Choroid plexus epithelial cell (primary cell): Measurements from ENCODE around the gene SLC7A6OS.

Experiments used
- DNase-seq: peaks from one replicate; pipeline ENCODE4 v3.0.0-alpha.2; 2010; ENCODE audit warnings: low read depth
- H3K4me3 ChIP-seq: 2 replicates; pipeline ENCODE4 v1.5.1; 2011; ENCODE audit warnings: low read depth, mild to moderate bottlenecking, control low read depth, low read length, moderate library complexity
- TF ChIP-seq, protein P1 (sequence below): conservative IDR thresholded peaks from 2 replicates; pipeline ENCODE4 v1.5.1; 2011; ENCODE audit warnings: low read depth, mild to moderate bottlenecking, control low read depth, inconsistent platforms, low read length, moderate library complexity

Gene SLC7A6OS

DNA sequence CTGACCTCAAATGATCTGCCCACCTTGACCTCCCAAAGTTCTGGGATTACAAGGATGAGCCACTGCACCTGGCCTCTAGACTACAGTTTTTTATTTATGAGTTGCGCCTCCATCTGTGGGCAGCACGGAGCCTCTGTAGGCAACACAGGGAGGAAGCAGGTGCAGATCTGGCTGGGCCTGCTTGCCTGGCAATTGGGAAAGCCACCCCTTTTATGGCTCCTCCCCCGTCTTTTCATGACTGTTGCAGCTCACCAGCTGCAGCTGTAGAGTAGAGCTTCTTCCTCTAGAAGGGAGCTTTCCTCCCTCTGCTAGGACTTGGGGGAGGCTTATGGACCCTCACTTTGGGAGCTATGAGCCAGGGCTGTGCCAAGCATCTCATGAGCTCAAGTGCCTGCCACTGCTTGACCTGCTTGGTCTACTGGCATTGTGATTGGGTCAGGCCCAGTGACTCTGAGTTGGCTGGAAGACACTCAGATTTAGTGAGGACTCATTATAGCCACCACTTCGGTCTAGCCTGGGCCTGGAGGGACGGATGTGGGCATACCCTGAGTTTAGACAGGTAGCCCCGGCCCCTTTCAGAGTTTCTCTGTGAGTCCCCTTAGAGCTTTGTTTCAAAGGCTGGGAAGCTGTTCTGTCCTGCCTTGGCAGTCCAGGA lies 53.4 kb downstream of the SLC7A6OS start:
- TF ChIP-seq, protein P1, sequence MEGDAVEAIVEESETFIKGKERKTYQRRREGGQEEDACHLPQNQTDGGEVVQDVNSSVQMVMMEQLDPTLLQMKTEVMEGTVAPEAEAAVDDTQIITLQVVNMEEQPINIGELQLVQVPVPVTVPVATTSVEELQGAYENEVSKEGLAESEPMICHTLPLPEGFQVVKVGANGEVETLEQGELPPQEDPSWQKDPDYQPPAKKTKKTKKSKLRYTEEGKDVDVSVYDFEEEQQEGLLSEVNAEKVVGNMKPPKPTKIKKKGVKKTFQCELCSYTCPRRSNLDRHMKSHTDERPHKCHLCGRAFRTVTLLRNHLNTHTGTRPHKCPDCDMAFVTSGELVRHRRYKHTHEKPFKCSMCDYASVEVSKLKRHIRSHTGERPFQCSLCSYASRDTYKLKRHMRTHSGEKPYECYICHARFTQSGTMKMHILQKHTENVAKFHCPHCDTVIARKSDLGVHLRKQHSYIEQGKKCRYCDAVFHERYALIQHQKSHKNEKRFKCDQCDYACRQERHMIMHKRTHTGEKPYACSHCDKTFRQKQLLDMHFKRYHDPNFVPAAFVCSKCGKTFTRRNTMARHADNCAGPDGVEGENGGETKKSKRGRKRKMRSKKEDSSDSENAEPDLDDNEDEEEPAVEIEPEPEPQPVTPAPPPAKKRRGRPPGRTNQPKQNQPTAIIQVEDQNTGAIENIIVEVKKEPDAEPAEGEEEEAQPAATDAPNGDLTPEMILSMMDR, result no peak
- no peak for DNase-seq
- no peak overlapping the region for H3K4me3 ChIP-seq

DNA sequence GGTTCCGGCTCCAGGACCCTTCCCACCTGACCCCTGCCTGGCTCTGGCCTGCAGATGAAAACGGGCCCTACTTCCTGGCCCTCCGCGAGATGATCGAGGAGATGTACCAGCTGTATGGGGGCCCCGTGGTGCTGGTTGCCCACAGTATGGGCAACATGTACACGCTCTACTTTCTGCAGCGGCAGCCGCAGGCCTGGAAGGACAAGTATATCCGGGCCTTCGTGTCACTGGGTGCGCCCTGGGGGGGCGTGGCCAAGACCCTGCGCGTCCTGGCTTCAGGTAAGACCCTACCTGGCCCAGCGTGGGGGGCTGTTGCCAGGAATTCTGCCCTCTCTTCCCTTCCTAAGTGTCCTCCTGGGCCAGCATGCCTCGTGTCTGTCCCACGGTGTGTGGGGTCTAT lies 55.0 kb downstream of the SLC7A6OS start:
- TF ChIP-seq, protein P1, result no peak
- no peak overlapping the region for H3K4me3 ChIP-seq
- DNase-seq, result no peak

DNA sequence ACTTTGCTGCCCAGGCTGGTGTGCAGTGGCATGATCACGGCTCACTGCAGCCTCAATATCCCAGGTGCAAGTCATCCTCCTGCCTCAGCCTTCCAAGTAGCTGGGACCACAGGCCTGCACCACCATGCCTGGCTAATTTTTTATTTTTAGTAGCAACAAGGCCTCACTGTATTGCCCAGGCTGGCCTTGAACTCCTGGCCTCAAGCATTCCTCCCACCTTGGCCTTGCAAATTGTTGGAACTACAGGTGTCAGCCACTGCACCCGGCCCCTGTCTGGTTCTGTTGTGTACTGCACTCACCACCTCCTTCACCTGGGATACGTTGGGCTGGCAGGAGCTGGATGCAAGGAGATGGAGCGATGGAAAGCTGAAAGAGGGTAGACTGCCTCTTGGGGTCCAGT lies 57.0 kb downstream of the SLC7A6OS start:
- H3K4me3 ChIP-seq, result no peak overlapping the region
- TF ChIP-seq, protein P1, result no peak
- no peak for DNase-seq

DNA sequence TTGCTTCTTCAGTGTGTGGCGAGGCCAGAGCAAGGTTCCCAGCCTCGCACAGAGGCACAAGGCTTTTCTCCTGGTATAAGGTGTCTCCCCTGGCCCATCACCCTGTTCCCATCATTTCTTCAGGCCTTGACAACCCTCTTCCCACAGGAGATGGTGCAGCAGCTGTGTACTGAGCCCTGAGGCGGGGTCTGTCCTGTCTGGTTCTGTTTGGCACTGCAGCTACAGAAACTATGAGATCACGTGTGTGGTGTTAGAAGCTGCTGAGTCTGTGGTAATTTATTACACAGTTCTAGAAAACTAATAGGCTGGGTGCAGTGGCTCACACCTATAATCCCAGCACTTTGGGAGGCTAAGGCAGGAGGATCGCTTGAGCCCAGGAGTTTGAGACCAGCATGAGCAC lies 58.4 kb downstream of the SLC7A6OS start:
- no peak overlapping the region for H3K4me3 ChIP-seq
- DNase-seq, result no peak
- TF ChIP-seq, protein P1, result no peak

DNA sequence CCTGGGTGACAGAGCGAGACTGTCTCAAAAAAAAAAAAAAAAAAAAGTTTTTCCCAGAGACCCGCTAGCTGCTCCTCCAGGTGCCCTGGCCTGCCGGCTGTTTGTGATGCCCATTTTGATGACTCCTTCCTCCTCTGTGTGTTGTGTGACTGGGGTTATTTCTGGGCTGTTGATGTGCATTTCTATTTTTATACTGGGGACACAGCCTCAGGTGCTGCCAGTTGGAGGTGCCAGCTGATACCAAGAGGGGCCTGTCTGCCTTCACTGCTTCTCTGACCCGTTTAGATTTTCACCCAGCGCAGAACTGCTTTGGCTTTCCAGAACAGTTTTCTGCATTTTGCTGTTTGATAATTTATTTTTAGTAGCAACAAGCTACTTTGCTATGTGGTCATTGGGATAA lies 58.9 kb downstream of the SLC7A6OS start:
- TF ChIP-seq, protein P1, result no peak
- H3K4me3 ChIP-seq, result no peak overlapping the region
- DNase-seq, result no peak

DNA sequence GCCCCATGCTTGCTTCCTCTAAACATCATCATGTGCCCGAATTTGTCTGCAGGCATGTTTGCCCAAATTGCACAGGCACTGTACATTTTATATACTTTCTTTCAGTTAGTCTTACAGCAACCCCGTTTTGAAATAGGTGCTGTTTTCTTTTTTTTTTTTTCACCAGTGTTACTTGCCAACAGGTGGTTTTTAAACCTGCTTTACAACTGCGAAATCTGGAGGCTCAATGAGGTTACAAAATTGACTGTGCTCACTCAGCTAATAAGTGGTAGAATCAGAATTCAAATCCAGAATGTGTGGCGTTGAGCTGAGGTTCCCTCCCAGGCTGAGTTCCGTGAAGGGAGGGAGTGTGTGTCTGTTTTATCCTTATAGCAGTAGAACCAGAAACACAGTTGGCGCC lies 59.8 kb downstream of the SLC7A6OS start:
- no peak for DNase-seq
- no peak overlapping the region for H3K4me3 ChIP-seq
- TF ChIP-seq, protein P1, result no peak

DNA sequence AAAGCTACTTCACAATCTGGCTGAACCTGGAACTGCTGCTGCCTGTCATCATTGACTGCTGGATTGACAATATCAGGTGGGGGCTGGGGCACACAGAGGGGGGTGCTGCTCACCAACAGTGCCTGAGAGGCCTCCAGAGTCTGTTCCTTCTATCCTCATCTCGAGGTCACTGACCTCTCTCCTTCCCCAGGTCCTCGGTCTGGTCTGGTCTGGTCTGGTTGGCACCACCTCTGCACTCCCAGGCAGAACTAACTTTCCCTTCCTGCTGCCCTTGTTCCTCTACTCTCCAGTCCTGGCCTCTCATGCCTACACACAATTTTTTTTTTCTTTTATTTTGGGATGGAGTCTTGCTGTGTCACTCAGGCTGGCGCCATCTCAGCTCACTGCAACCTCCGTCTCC lies 61.4 kb downstream of the SLC7A6OS start:
- no peak for DNase-seq
- no peak overlapping the region for H3K4me3 ChIP-seq

More for the DNA sequence above, 61.4 kb downstream of the SLC7A6OS start:
- TF ChIP-seq, protein P1, result no peak
